ENCODE data around the gene SLC1A7. TPM values are rescaled to one million over a fixed set of nuclear protein-coding genes. Genes with fewer than 3 reads are reported as not detected.

The SLC1A7 gene
- polyA plus RNA-seq, 1 donor from 2014 or later = not detected

DNA sequence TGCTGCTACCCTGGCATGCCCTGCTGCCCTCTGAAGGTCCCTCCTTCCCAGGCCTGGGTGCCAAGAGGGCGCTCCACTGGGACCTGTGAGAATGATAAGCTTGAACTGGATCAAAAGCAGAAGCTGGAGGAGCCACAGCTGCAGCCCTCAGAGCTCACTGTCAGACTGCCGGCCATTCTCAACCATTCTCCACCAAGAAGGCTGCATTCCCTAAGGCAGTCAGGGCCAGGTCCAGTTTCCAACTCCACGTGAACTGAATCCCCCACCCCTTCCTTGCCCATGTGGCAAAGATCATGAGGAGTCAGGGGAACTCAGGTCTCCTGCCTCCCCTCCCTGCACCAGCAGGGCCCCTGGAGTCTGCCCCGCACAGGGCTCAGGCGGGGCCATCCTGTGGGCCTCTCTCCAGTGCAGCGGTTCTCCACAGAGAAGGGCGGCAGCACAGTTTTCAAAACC lies 19.5 kb downstream of the SLC1A7 start:
- Histone ChIP-seq H3K4me2 (ENCODE audit: low read length) (no peak overlapping the region), H3K9me3 (ENCODE audit: low read length) (no peaks in the 10 kb centered on the region), H3K36me3 (ENCODE audit: insufficient read depth, low read length) (no peaks in the 10 kb centered on the region), H3K27me3 (ENCODE audit: insufficient read depth, low read depth, low read length) (no peaks in the 10 kb centered on the region), H2AFZ (ENCODE audit: low read depth, low read length) (no peak overlapping the region), H3K27ac (ENCODE audit: low read length) (no peak overlapping the region), H3K79me2 (replicated peaks; ENCODE audit: insufficient read depth, low read length) (no peaks in the 10 kb centered on the region), H3F3A (ENCODE audit: insufficient read depth, low read length, poor library complexity, severe bottlenecking) (no peaks in the 10 kb centered on the region), H3K9me2 (ENCODE audit: insufficient read depth, low read length) (no peaks in the 10 kb centered on the region), H4K20me1 (ENCODE audit: insufficient read depth) (no peaks in the 10 kb centered on the region), H3K9ac (ENCODE audit: low read length) (no peak overlapping the region), H3K4me3 (ENCODE audit: low read length) (no peak overlapping the region)
- no peak for TF ChIP-seq EZH2 (IDR thresholded peaks at IDR 0.05; ENCODE audit: borderline replicate concordance, insufficient read depth, low read length, poor library complexity, severe bottlenecking)

DNA sequence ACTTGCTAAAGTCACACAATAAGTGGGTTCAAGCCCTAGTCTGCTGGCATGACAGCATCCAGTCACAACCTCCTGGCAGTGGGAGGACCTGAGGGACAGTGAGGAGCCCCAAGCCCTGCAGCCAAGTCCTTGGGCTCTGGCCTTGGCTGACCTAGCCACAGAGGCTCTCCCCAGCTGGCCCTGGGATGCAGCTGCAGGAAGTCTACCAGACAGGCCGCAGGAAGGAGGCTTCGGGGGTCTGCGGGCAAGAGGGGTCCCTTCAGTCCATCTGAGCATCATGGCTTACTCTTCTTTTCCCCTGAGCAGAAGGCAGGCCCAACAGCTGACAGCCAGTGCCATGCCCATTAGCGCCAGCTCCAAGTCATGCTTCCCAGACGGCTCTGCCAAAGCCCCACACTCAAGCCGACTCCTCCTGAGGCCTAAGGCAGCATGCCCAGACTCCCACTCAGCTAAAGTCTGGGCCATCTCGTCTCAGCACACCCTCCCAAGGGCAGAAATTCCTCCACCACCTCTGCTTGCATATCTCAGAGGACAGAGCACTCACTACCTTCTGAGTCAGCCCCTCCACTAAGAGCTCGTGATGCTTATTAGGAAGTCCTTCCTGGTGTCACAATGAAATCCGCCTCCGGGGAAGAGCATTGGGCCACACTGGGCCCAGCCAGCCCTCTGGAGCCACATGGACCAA lies 20.1 kb downstream of the SLC1A7 start:
- H3K36me3 ChIP-seq (ENCODE audit: insufficient read depth, low read length) = no peaks in the 10 kb centered on the region
- no peaks in the 10 kb centered on the region for H3K9me3 ChIP-seq (ENCODE audit: low read length)
- H3K79me2 ChIP-seq (replicated peaks; ENCODE audit: insufficient read depth, low read length) = no peaks in the 10 kb centered on the region
- no peak overlapping the region for H2AFZ ChIP-seq (ENCODE audit: low read depth, low read length)
- no peaks in the 10 kb centered on the region for H3F3A ChIP-seq (ENCODE audit: insufficient read depth, low read length, poor library complexity, severe bottlenecking)
- no peak overlapping the region for H3K4me3 ChIP-seq (ENCODE audit: low read length)
- no peak overlapping the region for H3K9ac ChIP-seq (ENCODE audit: low read length)
- H3K9me2 ChIP-seq (ENCODE audit: insufficient read depth, low read length) = no peaks in the 10 kb centered on the region
- H3K4me2 ChIP-seq (ENCODE audit: low read length) = no peak overlapping the region
- no peak overlapping the region for H3K27ac ChIP-seq (ENCODE audit: low read length)
- TF ChIP-seq MXI1 (conservative IDR thresholded peaks at IDR 0.05; ENCODE audit: poor library complexity, severe bottlenecking) = no peak
- TF ChIP-seq POLR2AphosphoS5 (IDR thresholded peaks at IDR 0.05) = no peak
- TF ChIP-seq SMC3 (conservative IDR thresholded peaks at IDR 0.05; ENCODE audit: poor library complexity) = no peak
- no peak for TF ChIP-seq EZH2 (IDR thresholded peaks at IDR 0.05; ENCODE audit: borderline replicate concordance, insufficient read depth, low read length, poor library complexity, severe bottlenecking)
- H4K20me1 ChIP-seq (ENCODE audit: insufficient read depth) = no peaks in the 10 kb centered on the region
- H3K27me3 ChIP-seq (ENCODE audit: insufficient read depth, low read depth, low read length) = no peaks in the 10 kb centered on the region

GRCh38 chr1:53121319-53122172 lies 20.9 kb downstream of the SLC1A7 start:
- H3K27me3 ChIP-seq (ENCODE audit: insufficient read depth, low read depth, low read length) = no peaks in the 10 kb centered on the region
- H4K20me1 ChIP-seq (ENCODE audit: insufficient read depth) = no peaks in the 10 kb centered on the region
- TF ChIP-seq MXI1 (conservative IDR thresholded peaks at IDR 0.05; ENCODE audit: poor library complexity, severe bottlenecking) (no peak), RAD21 (conservative IDR thresholded peaks at IDR 0.05) (no peak), EZH2 (IDR thresholded peaks at IDR 0.05; ENCODE audit: borderline replicate concordance, insufficient read depth, low read length, poor library complexity, severe bottlenecking) (no peak), SMC3 (conservative IDR thresholded peaks at IDR 0.05; ENCODE audit: poor library complexity) (no peak), REST (IDR thresholded peaks at IDR 0.05; ENCODE audit: borderline replicate concordance) (no peak), POLR2AphosphoS5 (IDR thresholded peaks at IDR 0.05) (no peak), TAF1 (IDR thresholded peaks at IDR 0.05; ENCODE audit: low read depth) (no peak), EP300 (conservative IDR thresholded peaks at IDR 0.05; ENCODE audit: poor library complexity, severe bottlenecking) (no peak)
- TF ChIP-seq, protein P1, sequence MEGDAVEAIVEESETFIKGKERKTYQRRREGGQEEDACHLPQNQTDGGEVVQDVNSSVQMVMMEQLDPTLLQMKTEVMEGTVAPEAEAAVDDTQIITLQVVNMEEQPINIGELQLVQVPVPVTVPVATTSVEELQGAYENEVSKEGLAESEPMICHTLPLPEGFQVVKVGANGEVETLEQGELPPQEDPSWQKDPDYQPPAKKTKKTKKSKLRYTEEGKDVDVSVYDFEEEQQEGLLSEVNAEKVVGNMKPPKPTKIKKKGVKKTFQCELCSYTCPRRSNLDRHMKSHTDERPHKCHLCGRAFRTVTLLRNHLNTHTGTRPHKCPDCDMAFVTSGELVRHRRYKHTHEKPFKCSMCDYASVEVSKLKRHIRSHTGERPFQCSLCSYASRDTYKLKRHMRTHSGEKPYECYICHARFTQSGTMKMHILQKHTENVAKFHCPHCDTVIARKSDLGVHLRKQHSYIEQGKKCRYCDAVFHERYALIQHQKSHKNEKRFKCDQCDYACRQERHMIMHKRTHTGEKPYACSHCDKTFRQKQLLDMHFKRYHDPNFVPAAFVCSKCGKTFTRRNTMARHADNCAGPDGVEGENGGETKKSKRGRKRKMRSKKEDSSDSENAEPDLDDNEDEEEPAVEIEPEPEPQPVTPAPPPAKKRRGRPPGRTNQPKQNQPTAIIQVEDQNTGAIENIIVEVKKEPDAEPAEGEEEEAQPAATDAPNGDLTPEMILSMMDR (IDR thresholded peaks at IDR 0.05; ENCODE audit: poor library complexity, severe bottlenecking) = no peak
- H3K4me2 ChIP-seq (ENCODE audit: low read length) = no peak overlapping the region
- no peak overlapping the region for H3K9ac ChIP-seq (ENCODE audit: low read length)
- no peak overlapping the region for H3K4me3 ChIP-seq (ENCODE audit: low read length)
- H3K9me3 ChIP-seq (ENCODE audit: low read length) = no peaks in the 10 kb centered on the region
- H3F3A ChIP-seq (ENCODE audit: insufficient read depth, low read length, poor library complexity, severe bottlenecking) = no peaks in the 10 kb centered on the region
- no peak overlapping the region for H2AFZ ChIP-seq (ENCODE audit: low read depth, low read length)
- H3K79me2 ChIP-seq (replicated peaks; ENCODE audit: insufficient read depth, low read length) = no peaks in the 10 kb centered on the region
- H3K9me2 ChIP-seq (ENCODE audit: insufficient read depth, low read length) = no peaks in the 10 kb centered on the region
- H3K36me3 ChIP-seq (ENCODE audit: insufficient read depth, low read length) = no peaks in the 10 kb centered on the region
- H3K27ac ChIP-seq (ENCODE audit: low read length) = no peak overlapping the region
